GM19463 (cell line): ENCODE results near the gene ABCC5.

Experiments
- ATAC-seq: cut with Tn5 transposase; IDR thresholded peaks from one replicate; pipeline ENCODE4 v1.9.1; 2021; ENCODE audit warnings: mild to moderate bottlenecking, moderate library complexity; ENCODE audit not compliant: unreplicated experiment

ABCC5 gene

GRCh38 chr3:183930086-183930485 is 87.6 kb downstream of the ABCC5 start:
- ATAC-seq: no peak

- ATAC-seq: no peak
These were observed 90.6 kb downstream of the ABCC5 start for GRCh38 chr3:183927059-183927458.

- ATAC-seq: no peak
These were observed 92.7 kb downstream of the ABCC5 start for GRCh38 chr3:183924956-183925355.

GRCh38 chr3:183924543-183924942 is 93.1 kb downstream of the ABCC5 start:
- ATAC-seq: no peak

- ATAC-seq: no peak
These were observed 95.3 kb downstream of the ABCC5 start for GRCh38 chr3:183922421-183922820.

- no peak for ATAC-seq
These were observed 96.6 kb downstream of the ABCC5 start for GRCh38 chr3:183921096-183921495.

DNA sequence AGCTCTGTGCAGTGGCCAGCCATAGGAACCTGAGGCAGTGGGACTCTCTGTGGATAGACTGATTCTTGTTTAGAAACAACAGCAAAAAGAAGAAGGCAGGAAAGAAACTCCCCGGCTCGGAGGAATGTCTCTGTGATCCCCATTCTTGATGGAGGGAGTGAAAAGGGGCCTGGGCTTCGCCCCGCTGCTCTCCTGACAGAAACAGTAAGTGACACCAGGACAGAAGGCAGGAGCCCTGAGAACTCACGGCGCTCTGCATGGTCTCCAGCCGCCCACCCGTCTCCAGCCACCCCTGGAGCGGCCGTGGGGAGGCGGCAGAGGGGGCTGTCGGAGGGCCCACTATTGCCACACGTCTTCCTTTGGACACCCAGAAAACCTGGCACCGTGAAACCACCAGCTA is 97.3 kb downstream of the ABCC5 start:
- ATAC-seq: no peak

- ATAC-seq: no peak
These were observed 99.5 kb downstream of the ABCC5 start for GRCh38 chr3:183918178-183918577.

DNA sequence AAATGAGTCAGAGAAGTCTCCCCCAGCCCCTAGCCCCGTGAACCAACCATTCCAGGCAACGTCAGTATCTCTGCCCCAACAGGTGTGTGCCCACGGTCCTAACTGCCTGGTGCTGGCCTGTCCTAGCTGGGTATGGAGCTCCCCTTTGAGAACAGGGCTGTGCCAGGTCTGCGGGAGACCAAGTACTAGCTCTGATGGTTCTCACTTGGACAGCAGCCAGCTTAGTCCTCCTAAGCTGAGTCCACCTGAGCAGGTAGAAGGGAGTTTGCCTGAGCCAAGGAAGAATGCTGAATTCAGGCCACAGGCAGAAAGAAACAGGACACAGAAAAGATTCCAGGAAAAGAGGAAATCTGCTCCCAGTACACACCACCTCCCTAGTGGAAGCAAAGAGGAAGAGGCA is 99.9 kb downstream of the ABCC5 start:
- no peak for ATAC-seq

GRCh38 chr3:183914856-183915255 is 102.8 kb downstream of the ABCC5 start:
- no peak for ATAC-seq

DNA sequence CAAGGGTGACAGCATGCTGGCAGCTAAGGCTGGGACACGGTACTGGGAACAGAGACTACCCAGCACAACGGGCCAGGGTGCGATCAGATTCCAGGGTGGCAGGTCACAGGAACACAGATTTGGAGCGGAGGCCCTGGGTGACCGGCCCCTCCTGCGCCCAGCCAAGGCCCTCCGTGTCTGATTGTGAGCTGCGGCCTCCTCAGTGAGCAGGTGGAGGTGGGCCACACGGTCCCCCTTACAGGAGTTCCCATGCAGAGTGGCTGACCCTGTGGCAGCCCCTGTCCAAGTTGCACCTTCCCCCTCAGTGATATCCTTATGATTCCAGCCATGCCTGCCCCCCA is 104.1 kb downstream of the ABCC5 start:
- ATAC-seq: no peak

DNA sequence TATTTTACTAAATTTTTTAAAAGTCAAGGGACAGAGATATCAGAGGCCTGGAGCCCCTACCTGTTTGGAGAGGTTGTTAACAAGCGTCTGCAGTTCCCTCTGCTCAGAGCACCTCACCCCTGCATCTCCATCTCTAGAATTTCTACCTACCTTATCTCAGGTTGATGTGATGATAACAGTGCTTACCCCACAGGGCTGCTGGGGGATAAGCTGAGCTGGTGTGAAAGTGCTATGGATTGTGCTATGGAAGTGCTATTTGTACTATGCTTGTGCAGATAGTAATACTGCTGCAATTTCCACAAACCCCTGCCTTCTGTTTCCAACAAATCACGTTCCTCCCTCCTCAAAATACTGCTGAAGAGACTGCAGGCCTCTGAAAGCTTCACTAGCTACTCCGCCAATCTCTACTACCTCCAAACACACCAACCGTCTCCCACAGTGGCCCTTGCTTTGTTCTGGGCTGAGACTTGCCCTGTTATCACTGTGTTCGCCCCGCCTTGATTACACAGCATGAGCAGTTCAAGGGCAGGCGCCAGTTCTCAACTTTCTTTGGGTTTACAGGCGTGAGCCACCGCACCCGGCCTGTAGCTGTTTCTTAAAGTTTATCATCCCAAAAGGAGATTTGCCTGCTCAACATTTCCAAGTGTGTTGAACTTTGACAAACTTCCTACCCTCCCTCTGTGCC is 104.6 kb downstream of the ABCC5 start:
- no peak for ATAC-seq

- ATAC-seq: no peak
These were observed 105.7 kb downstream of the ABCC5 start for GRCh38 chr3:183911763-183912506.

DNA sequence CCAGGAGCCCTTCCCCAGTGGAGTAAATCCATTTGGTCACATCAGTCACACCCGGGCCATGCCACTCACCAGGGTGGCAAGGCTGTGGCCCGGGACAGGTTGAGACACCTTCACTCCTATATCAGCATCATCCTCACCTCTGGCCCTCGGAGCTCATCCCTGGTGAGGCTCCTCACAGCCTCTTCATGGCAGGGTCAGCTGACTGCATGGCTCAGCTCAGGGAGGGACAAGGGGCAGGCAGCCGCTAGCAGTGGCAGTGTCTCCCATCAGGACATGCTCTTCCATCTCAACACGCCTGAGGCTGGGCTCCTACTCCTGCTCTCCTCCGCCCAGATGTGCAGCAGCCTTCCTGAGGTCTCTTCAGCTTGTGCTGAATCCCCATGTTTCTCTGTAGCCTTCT is 106.6 kb downstream of the ABCC5 start:
- ATAC-seq: no peak

GRCh38 chr3:183909030-183909600 is 108.6 kb downstream of the ABCC5 start:
- no peak for ATAC-seq

- no peak for ATAC-seq
These were observed 109.8 kb downstream of the ABCC5 start for GRCh38 chr3:183907911-183908331.

- no peak for ATAC-seq
These were observed 110.5 kb downstream of the ABCC5 start for GRCh38 chr3:183907176-183907575.

DNA sequence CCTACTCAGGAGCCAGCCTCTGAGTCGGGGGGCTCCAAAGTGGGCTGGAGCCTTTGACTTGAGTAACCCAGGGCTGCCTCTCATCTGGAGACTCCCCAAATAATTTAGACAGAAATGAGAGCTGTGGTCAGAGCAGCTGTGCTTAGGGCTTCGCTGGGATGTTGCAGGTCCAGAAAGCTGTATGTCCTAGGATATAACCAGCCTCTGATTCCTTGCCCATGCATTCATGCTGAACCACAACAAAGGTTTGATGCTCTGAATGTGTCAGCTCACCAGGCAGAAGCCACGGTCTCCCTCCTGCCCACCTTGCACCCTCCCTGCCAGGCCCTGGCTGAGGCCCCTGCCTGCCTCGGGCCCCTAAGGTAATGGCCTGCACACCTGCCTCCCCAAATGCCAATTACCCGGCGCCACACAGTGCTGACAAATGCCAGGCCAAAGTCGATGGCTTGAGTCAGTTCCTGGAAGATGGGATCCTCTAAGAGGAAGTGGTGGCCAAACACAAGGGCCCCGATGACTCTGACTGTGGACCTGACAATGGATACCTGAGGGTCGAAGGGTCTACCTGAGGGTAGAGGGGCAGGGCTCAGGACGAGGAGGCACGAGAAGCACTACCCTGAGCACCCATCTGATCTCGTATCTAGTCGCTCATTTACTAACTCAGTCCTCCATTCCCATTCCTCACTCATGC is 111.3 kb downstream of the ABCC5 start:
- ATAC-seq: no peak

- ATAC-seq: no peak
These were observed 112.6 kb downstream of the ABCC5 start for GRCh38 chr3:183904833-183905780.

DNA sequence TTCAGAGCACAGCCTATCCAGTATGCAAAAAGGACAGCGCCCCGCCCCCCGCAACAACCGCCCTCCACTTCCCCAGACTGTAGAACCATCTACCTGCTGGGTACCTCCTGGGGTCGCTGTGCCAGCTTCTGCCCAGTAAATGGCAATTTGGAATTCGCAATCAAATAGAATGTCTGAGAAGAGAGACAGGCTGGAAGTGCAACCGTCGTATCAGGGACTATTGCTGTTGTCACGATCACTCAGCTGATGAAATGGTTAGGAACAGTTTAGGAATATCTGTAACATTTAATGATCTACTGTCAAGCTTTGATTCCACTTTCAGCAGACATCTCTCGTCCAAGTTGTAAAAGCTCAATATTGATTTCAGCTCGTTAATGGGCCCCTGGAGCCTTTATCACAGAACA is 119.7 kb downstream of the ABCC5 start:
- no peak for ATAC-seq

GRCh38 chr3:183897606-183898005 is 120.1 kb downstream of the ABCC5 start:
- no peak for ATAC-seq
